ENCODE measurements around the gene TUBA4B. TPM values are rescaled to one million over a fixed set of nuclear protein-coding genes. Genes with fewer than 3 reads are reported as not detected.
"Not testable (repeated sequence)": the region's sequence is repeated elsewhere in the genome, so short reads cannot be mapped to it uniquely, and the experiment has no call there.

Gene TUBA4B
- total RNA-seq, 2 donors from 2014 or later, result not detected

DNA sequence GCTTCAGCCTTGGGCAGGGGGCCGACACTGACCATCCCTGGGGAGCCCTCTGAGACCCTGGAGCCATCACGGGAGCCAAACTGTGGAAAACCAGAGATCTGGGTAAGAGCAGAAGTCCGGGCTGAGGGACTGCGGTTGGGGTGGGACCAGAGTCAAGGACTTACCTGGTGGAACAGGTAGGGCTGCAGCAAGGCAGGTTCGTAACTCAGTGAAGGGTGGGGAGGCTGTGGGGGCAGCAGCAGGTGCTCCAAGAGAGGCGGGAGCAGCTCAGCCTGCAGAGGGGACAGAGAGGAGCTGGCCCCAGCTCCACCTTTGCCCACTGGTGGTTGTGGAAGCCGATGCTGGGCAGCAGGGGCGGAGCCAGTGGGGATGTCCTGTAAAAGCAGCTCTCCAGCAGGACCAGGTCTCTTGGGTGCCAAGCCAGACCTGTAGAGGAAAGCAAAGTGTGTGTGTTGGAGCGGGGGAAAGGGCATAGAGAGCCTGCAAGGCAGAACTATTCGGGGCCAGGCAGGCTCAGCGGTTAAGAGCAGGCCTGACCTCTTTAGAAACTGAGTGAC is 49.4 kb downstream of the TUBA4B start:
- H3K27me3 ChIP-seq, result peaks cover 6% of the 10 kb centered on the region
- DNase-seq, result no peak
- intact Hi-C loops (cut with DNase I), result no loop called here

DNA sequence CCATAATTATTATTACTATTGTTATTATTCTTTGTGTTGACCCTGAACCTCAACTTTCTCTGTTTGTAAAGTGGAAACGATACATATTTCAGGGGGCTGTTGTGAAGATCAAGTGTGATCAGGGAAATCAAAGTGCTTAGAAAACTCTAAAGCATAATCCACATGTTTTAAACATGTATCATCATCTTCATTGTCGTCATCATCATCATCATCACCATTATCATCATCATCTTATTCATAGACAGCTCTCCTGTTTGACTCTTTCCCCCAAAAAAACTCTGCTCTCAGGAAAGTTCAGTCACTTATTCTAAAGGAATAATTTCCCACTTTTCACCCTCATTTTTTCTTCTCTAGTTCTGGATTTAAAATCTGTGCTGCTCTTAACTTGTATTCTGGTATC is 51.2 kb downstream of the TUBA4B start:
- Histone ChIP-seq H3K9ac (ENCODE audit: low read depth in 2 of 2, low read length in 2 of 2) (no peak overlapping the region), H3K4me1 (no peaks in the 10 kb centered on the region), H3K9me3 (no peaks in the 10 kb centered on the region), H3K27me3 (peaks cover 11% of the 10 kb centered on the region), H3K27ac (no peak overlapping the region), H3K4me3 (no peak overlapping the region), H3K36me3 (no peaks in the 10 kb centered on the region)
- TF ChIP-seq, protein P1, sequence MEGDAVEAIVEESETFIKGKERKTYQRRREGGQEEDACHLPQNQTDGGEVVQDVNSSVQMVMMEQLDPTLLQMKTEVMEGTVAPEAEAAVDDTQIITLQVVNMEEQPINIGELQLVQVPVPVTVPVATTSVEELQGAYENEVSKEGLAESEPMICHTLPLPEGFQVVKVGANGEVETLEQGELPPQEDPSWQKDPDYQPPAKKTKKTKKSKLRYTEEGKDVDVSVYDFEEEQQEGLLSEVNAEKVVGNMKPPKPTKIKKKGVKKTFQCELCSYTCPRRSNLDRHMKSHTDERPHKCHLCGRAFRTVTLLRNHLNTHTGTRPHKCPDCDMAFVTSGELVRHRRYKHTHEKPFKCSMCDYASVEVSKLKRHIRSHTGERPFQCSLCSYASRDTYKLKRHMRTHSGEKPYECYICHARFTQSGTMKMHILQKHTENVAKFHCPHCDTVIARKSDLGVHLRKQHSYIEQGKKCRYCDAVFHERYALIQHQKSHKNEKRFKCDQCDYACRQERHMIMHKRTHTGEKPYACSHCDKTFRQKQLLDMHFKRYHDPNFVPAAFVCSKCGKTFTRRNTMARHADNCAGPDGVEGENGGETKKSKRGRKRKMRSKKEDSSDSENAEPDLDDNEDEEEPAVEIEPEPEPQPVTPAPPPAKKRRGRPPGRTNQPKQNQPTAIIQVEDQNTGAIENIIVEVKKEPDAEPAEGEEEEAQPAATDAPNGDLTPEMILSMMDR (IDR thresholded peaks at IDR 0.05), result no peak
- intact Hi-C loops (cut with DNase I), result no loop called here
- DNase-seq, result no peak

More for the DNA sequence above, 49.4 kb downstream of the TUBA4B start:
- H3K36me3 ChIP-seq, result no peaks in the 10 kb centered on the region
- TF ChIP-seq, protein P1 (IDR thresholded peaks at IDR 0.05), result no peak
- H3K4me1 ChIP-seq, result no peaks in the 10 kb centered on the region
- no peak overlapping the region for H3K4me3 ChIP-seq
- no peak overlapping the region for H3K27ac ChIP-seq
- no peaks in the 10 kb centered on the region for H3K9me3 ChIP-seq
- no peak overlapping the region for H3K9ac ChIP-seq (ENCODE audit: low read depth in 2 of 2, low read length in 2 of 2)

DNA sequence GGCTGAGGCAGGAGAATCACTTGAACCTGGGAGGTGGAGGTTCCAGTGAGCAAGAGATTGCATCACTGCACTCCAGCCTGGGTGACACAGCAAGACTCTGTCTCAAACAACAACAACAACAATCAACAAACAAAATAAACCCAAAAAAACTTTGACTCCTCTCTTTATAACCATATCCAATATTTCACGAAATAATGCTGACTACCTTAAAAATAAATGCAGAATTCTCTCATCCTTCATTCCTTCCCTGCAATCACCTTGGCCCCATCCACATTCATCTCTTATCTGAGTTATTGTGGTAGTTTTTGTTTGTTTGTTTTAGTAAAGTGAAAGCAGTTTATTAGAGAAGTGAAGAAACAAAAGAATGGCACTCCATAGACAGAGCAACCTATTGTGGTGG is 53.0 kb downstream of the TUBA4B start:
- peaks cover 10% of the 10 kb centered on the region for H3K27me3 ChIP-seq
- no peaks in the 10 kb centered on the region for H3K4me1 ChIP-seq
- TF ChIP-seq, protein P1 (IDR thresholded peaks at IDR 0.05), result no peak
- H3K4me3 ChIP-seq, result no peak overlapping the region
- intact Hi-C loops (cut with DNase I), result no loop called here
- no peaks in the 10 kb centered on the region for H3K36me3 ChIP-seq
- no peaks in the 10 kb centered on the region for H3K9me3 ChIP-seq
- DNase-seq, result no peak
- no peak overlapping the region for H3K9ac ChIP-seq (ENCODE audit: low read depth in 2 of 2, low read length in 2 of 2)
- no peak overlapping the region for H3K27ac ChIP-seq

DNA sequence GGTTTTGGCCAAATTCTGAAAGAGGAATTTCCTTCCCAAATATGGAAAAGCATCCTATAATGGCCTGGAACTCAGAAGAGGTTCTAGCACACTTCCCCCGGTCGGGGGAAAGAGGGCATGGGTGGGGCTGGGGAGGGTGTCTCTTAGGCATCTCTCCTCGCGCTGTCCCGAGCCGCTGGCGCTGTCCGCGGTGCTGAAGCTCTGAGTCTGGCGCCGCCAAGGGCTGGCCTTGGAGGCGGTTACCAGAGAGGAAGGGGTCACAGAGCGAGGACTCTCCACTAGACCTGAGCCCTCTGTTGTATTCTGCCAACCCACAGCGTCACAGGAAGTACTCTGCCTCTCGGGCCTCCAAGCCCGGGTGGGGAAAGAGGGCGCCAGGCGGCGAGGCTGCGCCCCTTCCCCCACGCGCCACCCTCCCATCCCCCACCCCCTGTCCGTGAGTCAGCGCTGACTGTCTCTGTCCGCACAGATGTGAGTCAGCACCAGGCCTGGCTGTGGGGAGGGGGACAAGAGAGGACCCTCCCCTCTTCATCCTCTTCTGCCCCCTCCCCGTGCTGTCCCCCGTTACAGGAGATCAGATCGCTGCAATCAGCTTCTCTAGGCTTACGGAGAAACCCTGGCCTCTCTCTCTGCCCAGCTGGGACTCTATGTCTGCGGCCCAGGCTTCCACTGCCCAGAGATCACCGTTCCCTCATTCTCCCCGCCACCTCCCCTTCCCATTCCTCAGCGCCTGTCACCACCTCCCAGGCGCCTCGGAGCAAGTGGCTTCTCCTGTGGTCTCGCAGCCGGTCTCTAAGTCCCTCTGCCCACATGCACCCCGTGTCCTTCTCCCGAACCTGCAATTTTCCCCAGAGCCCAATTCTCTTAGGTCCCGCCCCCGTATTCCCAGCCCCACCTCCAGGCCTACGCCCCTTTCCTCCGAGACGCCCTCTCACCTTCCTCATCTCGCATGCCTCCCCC is 55.4 kb downstream of the TUBA4B start:
- Histone ChIP-seq H3K9ac (ENCODE audit: low read depth in 2 of 2, low read length in 2 of 2) (no peak overlapping the region), H3K4me3 (no peak overlapping the region), H3K9me3 (no peaks in the 10 kb centered on the region), H3K27ac (no peak overlapping the region), H3K4me1 (no peaks in the 10 kb centered on the region), H3K36me3 (no peaks in the 10 kb centered on the region), H3K27me3 (peaks cover 10% of the 10 kb centered on the region)
- peak; percentile 68 for DNase-seq
- intact Hi-C loops (cut with DNase I), result no loop called here
- TF ChIP-seq, protein P1 (IDR thresholded peaks at IDR 0.05), result no peak

DNA sequence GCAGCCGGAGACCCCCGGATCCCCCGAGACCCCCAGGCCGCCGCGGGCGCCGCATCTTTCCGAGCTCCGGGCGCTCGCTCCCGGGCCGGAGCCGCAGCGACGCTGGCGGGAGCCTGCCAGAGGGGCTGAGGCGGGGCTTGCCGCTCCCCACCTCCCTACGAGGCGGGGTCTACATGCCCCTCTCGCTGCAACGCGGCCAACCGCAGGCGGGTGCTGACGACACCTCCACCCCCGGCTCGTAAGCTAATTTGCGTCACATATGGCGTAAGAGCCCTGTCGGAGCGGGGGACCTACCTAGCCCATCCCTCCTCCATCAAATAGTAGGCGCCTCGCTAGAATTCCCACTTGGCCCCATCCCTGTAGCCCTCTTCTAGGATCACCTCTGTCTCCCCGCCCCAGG is 56.2 kb downstream of the TUBA4B start, which contains the start of gene PTPRN:
TSS of gene PTPRN (minus strand) at position 124 of the 400 bp plus-strand sequence. CDS start at position 55, 69 bp downstream.
- H3K9me3 ChIP-seq, result no peaks in the 10 kb centered on the region
- no peak for DNase-seq
- H3K4me1 ChIP-seq, result no peaks in the 10 kb centered on the region
- TF ChIP-seq, protein P1 (IDR thresholded peaks at IDR 0.05), result no peak
- H3K27ac ChIP-seq, result no peak within 1 kb of the TSS
- no peak within 1 kb of the TSS for H3K9ac ChIP-seq (ENCODE audit: low read depth in 2 of 2, low read length in 2 of 2)
- H3K27me3 ChIP-seq, result peaks cover 10% of the 10 kb centered on the region
- intact Hi-C loops (cut with DNase I), result no loop called here
- H3K36me3 ChIP-seq, result no peaks in the 10 kb centered on the region
- H3K4me3 ChIP-seq, result no peak within 1 kb of the TSS

DNA sequence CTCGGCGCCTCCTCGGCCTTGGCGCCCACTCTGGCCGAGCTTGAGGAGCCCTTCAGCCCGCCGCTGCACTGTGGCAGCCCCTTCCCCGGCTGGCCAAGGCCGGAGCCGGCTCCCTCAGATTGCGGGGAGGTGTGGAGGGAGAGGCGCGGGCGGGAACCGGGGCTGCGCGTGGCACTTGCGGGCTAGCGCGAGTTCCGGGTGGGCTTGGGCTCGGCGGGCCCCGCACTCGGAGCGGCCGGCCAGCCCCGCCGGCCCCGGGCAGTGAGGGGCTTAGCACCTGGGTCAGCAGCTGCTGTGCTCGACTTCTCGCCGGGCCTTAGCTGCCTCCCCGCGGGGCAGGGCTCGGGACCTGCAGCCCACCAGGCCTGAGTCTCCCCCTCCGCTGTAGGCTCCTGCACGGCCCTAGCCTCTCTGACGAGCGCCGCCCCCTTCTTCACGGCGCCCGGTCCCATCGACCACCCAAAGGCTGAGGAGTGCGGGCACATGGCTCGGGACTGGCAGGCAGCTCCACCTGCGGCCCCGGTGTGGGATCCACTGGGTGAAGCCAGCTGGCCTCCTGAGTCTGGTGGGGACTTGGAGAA is 59.7 kb downstream of the TUBA4B start:
- H3K27ac ChIP-seq; H3K4me1 ChIP-seq; H3K36me3 ChIP-seq; H3K4me3 ChIP-seq; DNase-seq; intact Hi-C loops (cut with DNase I); H3K9me3 ChIP-seq; H3K9ac ChIP-seq (ENCODE audit: low read depth in 2 of 2, low read length in 2 of 2): not testable (repeated sequence)
- peaks cover 10% of the 10 kb centered on the region for H3K27me3 ChIP-seq
